Left colon (tissue), 2 donors: ENCODE data around the gene JAZF1. TPM values are rescaled to one million over a fixed set of nuclear protein-coding genes. Genes with fewer than 3 reads are reported as not detected.

Experiments used
- ATAC-seq: fragments of 200-7000 bp; cut with Tn5 transposase; one replicate; pipeline ENCODE4 v1.9.1; 2020; ENCODE audit warnings: mild to moderate bottlenecking, moderate library complexity
- DNase-seq, 2 donors: peaks; one replicate each; pipeline ENCODE4 v3.0.0-alpha.2; 2020
- intact Hi-C, 2 donors: fragments of 100-400 bp; cut with DNase I in 1 of 2; cut with micrococcal nuclease in 1 of 2; formaldehyde crosslinking; loops; one replicate each; pipeline versions ENCODE4 v1.11.2 to v1.14.0; 2022; cut with DNase I, micrococcal nuclease
- total RNA-seq, 2 donors: library from RNA; stranded (reverse); fragmentation: NEBNext Ultra II Directional; extraction: Animal tissue kit (Norgen Biotek cat#: 25700); gene quantifications; one replicate each; pipeline ENCODE4 v1.2.1, GENCODE V29; 2021
- donor health status: DM: no; HTN: no; CAD: no.
- donor health status: DM: yes; HTN: yes; CAD: no.

JAZF1 gene
- total RNA-seq, 2 donors from 2014 or later = 2.8 to 8.3 TPM

- intact Hi-C loops = loop anchor here in 1 of 2 donors (10.0 kb wide), 1 partner anchor 706 kb away; no protein-coding TSS in a partner anchor
These were observed 259.3 kb downstream of the JAZF1 start for GRCh38 chr7:27921081-27921836.

GRCh38 chr7:27920281-27920946 is 260.2 kb downstream of the JAZF1 start:
- intact Hi-C loops = loop anchor here in 1 of 2 donors (10.0 kb wide), 1 partner anchor 706 kb away; no protein-coding TSS in a partner anchor
- DNase-seq (no peak), ATAC-seq (no peak)

More at GRCh38 chr7:27921081-27921836, 259.3 kb downstream of the JAZF1 start:
- DNase-seq = no peak
- ATAC-seq = peak; percentile 88

GRCh38 chr7:27918503-27918902 is 262.1 kb downstream of the JAZF1 start:
- ATAC-seq = no peak
- DNase-seq = no peak
- intact Hi-C loops = no loop called here

- ATAC-seq = no peak
These were observed 262.8 kb downstream of the JAZF1 start for GRCh38 chr7:27917774-27918314.

GRCh38 chr7:27917119-27917518 is 263.5 kb downstream of the JAZF1 start:
- intact Hi-C loops = no loop called here
- no peak for DNase-seq
- no peak for ATAC-seq

More at GRCh38 chr7:27917774-27918314, 262.8 kb downstream of the JAZF1 start:
- DNase-seq = no peak
- intact Hi-C loops = no loop called here

- DNase-seq (no peak), ATAC-seq (peak; percentile 88)
- intact Hi-C loops = no loop called here
These were observed 264.2 kb downstream of the JAZF1 start for GRCh38 chr7:27916372-27916771.

- ATAC-seq (no peak), DNase-seq (no peak)
- intact Hi-C loops = no loop called here
These were observed 266.2 kb downstream of the JAZF1 start for GRCh38 chr7:27914409-27914808.

GRCh38 chr7:27912751-27913150 is 267.8 kb downstream of the JAZF1 start:
- no peak for DNase-seq
- intact Hi-C loops = no loop called here
- ATAC-seq = no peak

GRCh38 chr7:27911920-27912319 is 268.7 kb downstream of the JAZF1 start:
- DNase-seq (no peak), ATAC-seq (no peak)
- intact Hi-C loops = no loop called here

- ATAC-seq (no peak), DNase-seq (no peak)
- intact Hi-C loops = no loop called here
These were observed 270.3 kb downstream of the JAZF1 start for GRCh38 chr7:27910326-27910725.

- intact Hi-C loops = no loop called here
- no peak for DNase-seq
- ATAC-seq = no peak
These were observed 271.9 kb downstream of the JAZF1 start for GRCh38 chr7:27908534-27909165.

GRCh38 chr7:27906385-27907091 is 274.1 kb downstream of the JAZF1 start:
- ATAC-seq (no peak), DNase-seq (no peak)
- intact Hi-C loops = no loop called here

- intact Hi-C loops = no loop called here
- no peak for ATAC-seq
These were observed 274.6 kb downstream of the JAZF1 start for GRCh38 chr7:27905951-27906350.

GRCh38 chr7:27901028-27901760 is 279.4 kb downstream of the JAZF1 start:
- intact Hi-C loops = no loop called here
- no peak for DNase-seq
- ATAC-seq = no peak

More at GRCh38 chr7:27905951-27906350, 274.6 kb downstream of the JAZF1 start:
- DNase-seq = no peak

- ATAC-seq (no peak), DNase-seq (no peak)
- intact Hi-C loops = no loop called here
These were observed 280.6 kb downstream of the JAZF1 start for GRCh38 chr7:27900006-27900405.

- ATAC-seq (no peak), DNase-seq (no peak)
- intact Hi-C loops = no loop called here
These were observed 281.0 kb downstream of the JAZF1 start for GRCh38 chr7:27899601-27900000.

- ATAC-seq = peak; percentile 90
- no peak for DNase-seq
- intact Hi-C loops = no loop called here
These were observed 283.2 kb downstream of the JAZF1 start for GRCh38 chr7:27897441-27897847.

- intact Hi-C loops = no loop called here
- peak; percentile 32 to 34 for DNase-seq
- peak; percentile 72 for ATAC-seq
These were observed 283.6 kb downstream of the JAZF1 start for GRCh38 chr7:27897001-27897400.
